GM04504 (cell line): Measurements from ENCODE around the gene ZNF454.

Source experiments
- DNase-seq: peaks from one replicate; pipeline ENCODE4 v3.0.0-alpha.2; 2012; ENCODE audit warnings: low read depth

The ZNF454 gene

DNA sequence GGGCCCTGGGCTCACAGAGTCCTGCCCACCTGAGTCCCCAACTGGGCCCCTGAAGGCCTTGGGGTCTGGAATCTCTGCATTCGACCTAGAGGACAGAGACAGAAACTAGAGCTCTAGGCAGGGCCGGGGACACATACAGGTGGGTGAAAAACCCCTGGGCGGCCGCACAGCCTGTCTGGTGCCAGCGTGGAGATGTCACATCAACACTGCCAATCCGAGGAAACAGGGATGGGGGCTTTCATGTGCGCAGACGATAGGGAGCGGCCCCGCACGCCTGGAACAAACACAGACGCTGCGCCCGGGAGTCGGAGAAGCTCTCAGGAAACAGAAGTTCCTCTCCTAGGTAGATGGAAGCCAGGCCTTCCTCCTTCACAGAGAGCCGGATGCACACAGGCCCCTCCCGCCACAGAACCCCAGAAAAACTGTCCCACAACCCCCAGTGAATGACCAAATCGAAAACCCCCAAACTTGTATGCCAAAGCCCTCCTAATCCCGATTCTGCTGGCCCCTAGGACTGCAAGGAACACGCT, 52.3 kb downstream of the ZNF454 start:
- no peak for DNase-seq

DNA sequence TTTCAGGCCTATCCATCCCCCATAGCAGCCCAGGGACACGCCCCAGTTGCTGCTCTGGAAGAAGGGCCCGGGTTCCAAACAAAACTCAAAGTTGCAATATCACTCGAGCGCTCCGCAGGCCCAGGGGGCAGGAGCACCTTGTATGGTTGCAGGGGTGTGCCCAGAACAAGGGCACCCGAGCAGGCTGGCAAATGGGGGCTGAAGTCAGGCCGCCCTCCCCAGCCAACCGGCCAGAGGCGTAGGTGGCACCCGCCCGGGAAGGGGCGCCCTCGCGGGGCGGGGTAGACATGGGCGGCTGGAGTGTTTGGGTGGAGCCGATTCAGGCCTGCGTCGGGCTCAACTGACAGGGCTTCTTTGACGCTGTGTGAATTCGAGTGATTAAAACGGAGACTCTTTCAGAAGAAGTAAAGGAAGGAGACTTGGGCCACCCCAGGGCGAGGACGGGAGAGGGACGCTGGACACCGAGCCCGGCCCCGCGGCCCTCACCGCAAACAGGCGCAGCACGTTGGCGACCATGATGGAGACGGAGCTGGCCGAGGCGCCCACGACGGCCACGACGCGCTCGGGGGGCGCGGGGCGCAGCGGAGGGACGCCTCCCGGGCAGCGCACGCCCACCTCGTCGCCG, 53.1 kb downstream of the ZNF454 start:
- no peak for DNase-seq

DNA sequence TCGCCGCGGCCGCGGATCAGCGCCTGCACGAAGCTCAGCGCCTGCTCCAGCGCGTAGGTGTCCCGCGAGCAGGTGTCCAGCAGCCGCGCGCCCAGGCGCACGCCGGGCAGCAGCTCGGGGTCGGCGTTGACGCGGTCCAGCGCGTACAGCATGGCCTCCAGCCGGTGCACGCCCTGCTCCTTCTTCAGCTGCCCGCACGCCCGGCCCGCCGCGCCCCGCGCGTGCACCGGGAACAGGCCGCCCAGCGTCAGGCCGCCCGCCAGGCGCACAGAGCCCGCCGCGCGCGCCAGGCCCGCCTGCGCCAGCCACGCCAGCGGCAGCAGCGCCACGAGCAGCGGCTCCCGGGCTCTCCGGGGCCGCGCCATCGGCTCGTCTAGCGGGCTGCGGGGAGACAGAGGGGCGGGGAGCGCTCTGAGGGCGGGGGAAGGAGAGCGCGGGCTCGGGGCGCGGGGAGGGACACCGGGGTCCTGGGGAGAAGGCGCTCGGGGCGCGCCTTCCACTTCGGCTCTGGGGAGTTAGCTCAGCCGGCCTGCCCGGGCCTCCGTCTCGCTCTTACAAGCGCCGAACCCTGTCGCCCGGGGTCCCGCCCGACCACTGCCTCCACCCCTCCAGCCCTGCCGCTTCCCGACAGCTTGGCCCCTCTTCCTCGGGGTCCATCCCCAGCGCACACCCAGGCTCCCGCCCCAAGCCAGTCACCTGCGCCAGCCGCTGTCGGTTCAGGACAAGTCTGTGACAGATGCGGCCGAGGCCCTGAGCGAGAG, 53.8 kb downstream of the ZNF454 start, which contains the start of gene GRM6:
Gene GRM6, minus strand, starts transcription at position 741 of the 761 bp plus-strand sequence. Its CDS starts 376 bp downstream, at position 365.
- no peak for DNase-seq

DNA sequence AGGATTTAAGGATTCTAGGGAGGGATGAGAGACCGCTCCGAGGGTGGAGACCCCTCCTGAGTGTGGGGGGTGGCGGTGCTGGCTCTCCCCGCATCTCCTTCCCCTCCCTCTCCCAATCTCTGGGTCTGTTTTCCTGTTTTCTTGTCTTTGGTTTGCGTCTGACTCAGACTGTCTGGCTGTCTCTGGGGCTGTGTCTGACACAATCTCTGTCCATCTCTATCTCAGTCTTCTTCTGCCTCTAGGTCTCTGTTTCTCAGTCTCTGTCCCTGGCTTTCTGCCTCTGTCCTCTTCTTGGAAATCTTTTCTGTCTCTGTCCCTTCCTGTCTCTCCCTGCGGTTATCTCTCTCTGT, 54.3 kb downstream of the ZNF454 start:
- no peak for DNase-seq

DNA sequence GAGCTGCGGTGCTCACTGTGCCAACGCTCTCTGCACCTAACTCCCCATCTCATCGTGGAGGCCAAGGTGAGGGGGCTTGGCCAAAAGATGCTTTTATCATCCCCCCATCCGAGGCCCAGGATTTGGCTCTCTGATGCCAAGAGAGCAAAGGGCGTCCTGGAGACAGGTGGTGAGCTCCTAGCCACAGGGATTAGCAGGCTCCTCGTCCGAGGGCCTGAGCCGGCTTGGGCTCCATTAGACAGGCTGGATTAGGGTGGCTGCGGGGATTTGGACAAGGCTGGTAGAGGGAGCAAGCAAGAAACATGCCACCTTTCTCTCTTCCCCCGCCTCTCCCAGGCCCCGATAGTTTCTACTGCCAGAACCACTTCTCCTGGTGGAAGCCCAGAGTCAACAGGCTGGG, 55.2 kb downstream of the ZNF454 start:
- no peak for DNase-seq

DNA sequence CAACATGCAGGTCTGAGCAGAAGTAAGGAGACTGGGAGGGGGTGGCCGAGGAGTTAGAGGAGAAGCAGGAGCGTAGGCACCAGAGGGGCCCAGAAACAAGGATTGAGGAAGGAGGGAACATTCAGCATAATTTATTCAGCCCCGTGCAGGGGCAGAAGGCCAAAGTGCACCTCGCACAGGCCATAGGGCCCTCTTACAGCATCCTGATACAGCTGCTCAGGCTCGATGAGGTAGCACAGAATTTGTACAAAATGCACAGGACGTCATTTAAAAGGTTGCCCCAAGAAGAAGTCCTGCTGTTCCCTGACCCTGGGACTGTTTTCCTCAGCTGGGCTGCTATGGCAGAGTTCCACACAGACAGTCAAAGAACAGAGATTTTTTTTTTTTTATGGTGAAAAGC, 56.2 kb downstream of the ZNF454 start:
- DNase-seq = no peak

DNA sequence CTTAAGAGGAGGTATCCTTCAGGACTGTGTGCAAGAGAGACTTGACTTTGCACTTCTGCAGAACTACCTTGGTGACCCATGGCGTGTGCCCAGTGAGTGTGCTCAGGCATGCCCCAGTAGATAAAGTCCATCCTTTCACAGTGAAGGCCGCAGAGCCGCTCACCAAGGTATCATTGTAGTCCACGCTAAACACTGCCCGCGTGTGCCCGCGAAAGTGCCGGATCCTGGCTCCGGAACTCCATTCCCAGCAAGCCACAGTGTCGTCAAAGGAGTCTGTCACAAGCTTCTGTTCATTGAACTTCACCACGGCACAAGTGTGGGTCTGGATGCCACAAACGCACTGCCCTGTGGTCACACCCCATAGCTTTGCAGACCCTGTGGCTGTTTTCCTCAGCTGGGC, 57.4 kb downstream of the ZNF454 start:
- DNase-seq = no peak

DNA sequence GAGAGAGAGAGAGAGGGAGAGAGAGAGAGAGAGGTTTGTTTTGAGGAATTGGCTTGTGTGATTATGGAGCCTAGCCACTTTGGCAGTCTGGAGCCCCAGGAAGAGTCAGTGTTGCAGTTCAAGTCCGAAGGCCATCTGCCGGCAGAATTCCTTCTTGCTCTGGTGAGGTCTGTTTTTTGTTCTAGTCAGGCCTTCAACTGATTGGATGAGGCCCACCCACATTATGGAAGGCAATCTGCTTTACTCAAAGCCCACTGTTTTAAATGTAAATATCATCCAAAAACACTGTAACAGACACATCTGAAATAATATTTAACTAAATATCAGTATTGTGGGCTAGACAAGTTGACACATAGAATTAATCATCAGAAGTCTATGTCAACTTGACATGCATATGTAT, 65.6 kb downstream of the ZNF454 start:
- no peak for DNase-seq

DNA sequence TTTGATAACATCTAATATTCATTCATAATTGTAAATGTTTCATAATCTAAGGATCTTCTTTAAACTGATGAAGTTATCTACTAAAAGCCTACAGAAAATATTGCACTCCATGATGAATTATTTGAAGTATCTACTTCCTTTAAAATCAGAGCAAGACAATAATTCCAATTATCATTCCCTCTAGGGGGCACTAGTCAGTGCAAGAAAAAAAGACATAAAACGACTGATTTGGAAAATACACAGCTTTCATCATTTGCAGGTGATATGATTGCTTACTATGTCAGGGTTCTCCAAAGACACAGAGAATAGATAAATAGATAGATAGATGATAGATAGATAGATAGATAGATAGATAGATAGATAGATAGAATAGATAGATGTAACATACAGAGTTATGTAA, 67.7 kb downstream of the ZNF454 start:
- DNase-seq = no peak
